Skeletal muscle tissue (tissue), 5 donors: ENCODE results near the gene CYBRD1. TPM values are rescaled to one million over a fixed set of nuclear protein-coding genes. Genes with fewer than 3 reads are reported as not detected.
A peak's percentile ranks its signal among the peaks of the same experiment; 100 is the strongest.

Source experiments
- H3K27ac ChIP-seq: one replicate; pipeline ENCODE4 v1.7.0; 2013; ENCODE audit warnings: mild to moderate bottlenecking, low read depth, low read length, inconsistent platforms
- H3K27me3 ChIP-seq, 3 donors: one replicate each; pipeline ENCODE4 v1.7.0; 2013; ENCODE audit warnings: low read length in 3 of 3; ENCODE audit not compliant: control insufficient read depth in 3 of 3, insufficient read depth in 3 of 3
- H3K36me3 ChIP-seq, 3 donors: one replicate each; pipeline ENCODE4 v1.7.0; 2013; ENCODE audit warnings: low read length in 3 of 3; ENCODE audit not compliant: control insufficient read depth in 3 of 3, insufficient read depth in 3 of 3
- H3K4me1 ChIP-seq, 3 donors: one replicate each; pipeline ENCODE4 v1.7.0; 2013; ENCODE audit warnings: low read length in 3 of 3, mild to moderate bottlenecking in 3 of 3; ENCODE audit not compliant: control insufficient read depth in 3 of 3, insufficient read depth in 3 of 3
- H3K4me3 ChIP-seq, 3 donors: one replicate each; pipeline ENCODE4 v1.7.0; 2013; ENCODE audit warnings: low read length in 3 of 3
- H3K9ac ChIP-seq, 3 donors: one replicate each; pipeline ENCODE4 v1.7.0; 2013; ENCODE audit warnings: low read length in 3 of 3, mild to moderate bottlenecking in 3 of 3, moderate library complexity in 2 of 3, low read depth in 1 of 3
- H3K9me3 ChIP-seq, 3 donors: one replicate each; pipeline ENCODE4 v1.7.0; 2013; ENCODE audit warnings: low read length in 3 of 3; ENCODE audit not compliant: control insufficient read depth in 3 of 3
- small RNA-seq: library from RNA; depleted of rRNA; stranded (forward); fragments of <200 nt; gene quantifications from one replicate; pipeline ENCODE3, GENCODE V24; 2014
- total RNA-seq: library from RNA; depleted of rRNA; stranded (reverse); fragments of >200 nt; gene quantifications from one replicate; pipeline ENCODE4 v1.2.3, GENCODE V29; 2014
- donor health status: Osteomylitis.

The CYBRD1 gene
- total RNA-seq, 1 donor from 2014 or later = 89.2 TPM

DNA sequence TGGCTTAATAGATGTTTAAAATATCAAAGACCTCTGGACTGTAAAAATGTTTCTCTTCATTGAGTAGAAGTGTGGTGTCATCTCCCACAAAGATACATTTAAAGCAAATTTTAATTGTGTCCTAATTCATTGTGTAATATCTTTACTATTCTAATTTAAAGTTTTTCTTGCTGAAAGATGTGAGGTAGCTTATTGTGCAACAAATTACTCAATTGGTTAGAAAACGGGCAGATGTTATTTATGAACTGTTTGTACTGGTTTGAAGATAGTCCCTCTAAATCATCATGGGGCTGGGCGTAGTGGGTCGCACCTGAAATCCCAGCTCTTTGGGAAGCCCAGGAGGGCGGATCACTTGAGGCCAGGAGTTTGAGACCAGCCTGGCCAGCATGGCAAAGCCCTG is 65.3 kb downstream of the CYBRD1 start:
- Histone ChIP-seq H3K36me3 (no peaks in the 10 kb centered on the region), H3K9me3 (peaks cover 0 to 2% (median 0%) of the 10 kb centered on the region in 3 donors), H3K27me3 (no peaks in the 10 kb centered on the region), H3K9ac (no peak overlapping the region), H3K27ac (no peak overlapping the region), H3K4me3 (no peak overlapping the region), H3K4me1 (no peaks in the 10 kb centered on the region)

GRCh38 chr2:171590116-171590515 is 67.8 kb downstream of the CYBRD1 start:
- H3K4me3 ChIP-seq = no peak overlapping the region
- H3K36me3 ChIP-seq = no peaks in the 10 kb centered on the region
- no peaks in the 10 kb centered on the region for H3K4me1 ChIP-seq
- H3K27ac ChIP-seq = no peak overlapping the region
- H3K9me3 ChIP-seq = peaks cover 0 to 2% (median 0%) of the 10 kb centered on the region in 3 donors
- no peaks in the 10 kb centered on the region for H3K27me3 ChIP-seq
- no peak overlapping the region for H3K9ac ChIP-seq

GRCh38 chr2:171592036-171592555 is 69.8 kb downstream of the CYBRD1 start:
- no peaks in the 10 kb centered on the region for H3K4me1 ChIP-seq
- H3K27ac ChIP-seq = no peak overlapping the region
- peaks cover 0 to 2% (median 0%) of the 10 kb centered on the region in 3 donors for H3K9me3 ChIP-seq
- no peaks in the 10 kb centered on the region for H3K36me3 ChIP-seq
- peak overlapping the region in 2 of 3 donors; percentile 31 to 40 for H3K4me3 ChIP-seq
- H3K27me3 ChIP-seq = no peaks in the 10 kb centered on the region
- H3K9ac ChIP-seq = no peak overlapping the region

GRCh38 chr2:171595456-171595855 is 73.2 kb downstream of the CYBRD1 start:
- H3K9ac ChIP-seq = no peak overlapping the region
- H3K27ac ChIP-seq = no peak overlapping the region
- H3K4me3 ChIP-seq = no peak overlapping the region
- peaks cover 0 to 2% (median 0%) of the 10 kb centered on the region in 3 donors for H3K9me3 ChIP-seq
- no peaks in the 10 kb centered on the region for H3K36me3 ChIP-seq
- H3K27me3 ChIP-seq = no peaks in the 10 kb centered on the region
- H3K4me1 ChIP-seq = no peaks in the 10 kb centered on the region

GRCh38 chr2:171595896-171596295 is 73.6 kb downstream of the CYBRD1 start:
- Histone ChIP-seq H3K9me3 (peaks cover 0 to 2% (median 0%) of the 10 kb centered on the region in 3 donors), H3K27ac (no peak overlapping the region), H3K4me1 (no peaks in the 10 kb centered on the region), H3K36me3 (no peaks in the 10 kb centered on the region), H3K9ac (no peak overlapping the region), H3K27me3 (no peaks in the 10 kb centered on the region), H3K4me3 (no peak overlapping the region)

DNA sequence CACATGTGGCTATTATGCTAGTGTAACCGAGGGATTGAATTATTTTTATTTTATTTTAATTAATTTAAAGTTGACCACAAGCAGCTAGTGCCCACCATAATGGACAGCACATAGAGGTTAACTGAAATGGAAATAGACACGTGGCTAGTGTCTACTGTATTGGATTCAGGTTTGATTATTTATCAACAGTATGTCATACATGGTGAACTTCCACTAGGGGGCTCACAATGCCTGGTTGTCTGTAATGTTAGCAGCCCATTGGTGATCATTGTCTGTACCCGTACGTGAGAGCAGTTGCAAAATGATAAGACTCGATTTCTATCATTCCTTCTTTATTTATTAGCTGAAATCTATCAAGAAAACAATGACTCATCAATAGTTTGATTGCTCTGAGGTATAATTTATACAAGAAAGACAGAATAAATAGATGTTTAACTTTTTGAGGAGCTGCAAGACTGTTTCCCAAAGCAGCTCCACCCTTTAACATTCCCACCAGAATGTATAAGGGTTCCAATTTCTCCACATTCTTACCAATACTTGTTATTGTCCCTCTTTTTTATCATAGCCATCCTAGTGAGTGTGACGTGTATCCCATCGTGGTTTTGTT is 76.5 kb downstream of the CYBRD1 start:
- Histone ChIP-seq H3K27me3 (no peaks in the 10 kb centered on the region), H3K9ac (no peak overlapping the region), H3K36me3 (no peaks in the 10 kb centered on the region), H3K4me1 (no peaks in the 10 kb centered on the region), H3K9me3 (no peaks in the 10 kb centered on the region), H3K27ac (no peak overlapping the region), H3K4me3 (no peak overlapping the region)

DNA sequence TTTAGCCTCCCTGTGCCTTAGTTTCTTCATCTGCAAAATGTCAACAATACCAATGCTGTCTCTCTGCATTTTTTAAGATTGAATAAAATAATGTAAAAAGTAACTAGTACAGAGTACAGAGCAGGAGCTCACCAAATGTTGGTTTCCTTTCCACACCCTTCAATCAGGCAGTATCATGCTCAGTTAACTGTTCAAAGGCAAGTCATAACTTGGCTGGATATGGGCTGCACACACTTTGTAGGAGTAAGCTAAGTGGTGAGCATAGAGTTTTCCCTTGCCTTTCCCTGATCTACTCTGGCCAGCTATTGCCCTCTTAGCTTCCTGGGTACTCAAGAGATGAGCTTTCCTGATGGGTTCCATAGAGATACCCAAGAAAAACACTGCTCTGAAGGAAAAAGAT is 77.9 kb downstream of the CYBRD1 start:
- no peak overlapping the region for H3K4me3 ChIP-seq
- H3K9me3 ChIP-seq = no peaks in the 10 kb centered on the region
- H3K36me3 ChIP-seq = no peaks in the 10 kb centered on the region
- H3K27me3 ChIP-seq = no peaks in the 10 kb centered on the region
- no peak overlapping the region for H3K9ac ChIP-seq
- H3K27ac ChIP-seq = no peak overlapping the region
- no peaks in the 10 kb centered on the region for H3K4me1 ChIP-seq

GRCh38 chr2:171602352-171602751 is 80.1 kb downstream of the CYBRD1 start:
- Histone ChIP-seq H3K27ac (no peak overlapping the region), H3K27me3 (no peaks in the 10 kb centered on the region), H3K9ac (no peak overlapping the region), H3K36me3 (no peaks in the 10 kb centered on the region), H3K9me3 (peaks cover 0 to 4% (median 0%) of the 10 kb centered on the region in 3 donors), H3K4me3 (no peak overlapping the region), H3K4me1 (no peaks in the 10 kb centered on the region)

Small RNA genes within 50 kb of the gene (small RNA-seq; reads per million reads assigned to genes)
- gene AC007969.2 = not detected
- not detected for gene RPL21P38

Other genes starting within 250 kb of the CYBRD1 start
- 8.4 TPM for gene METTL8, start 88.5 kb upstream of the CYBRD1 start, total RNA-seq
- gene DCAF17, start 88.2 kb upstream of the CYBRD1 start, total RNA-seq = 20.4 TPM
- 104 TPM for gene DYNC1I2, start 165.0 kb downstream of the CYBRD1 start, total RNA-seq